Panc1 (cell line): ENCODE measurements around the gene TRIM75. TPM values are rescaled to one million over a fixed set of nuclear protein-coding genes. Genes with fewer than 3 reads are reported as not detected.

Source experiments
- ATAC-seq: fragments of 200-7000 bp; cut with Tn5 transposase; 2 replicates; pipeline ENCODE4 v1.9.1; 2020; ENCODE audit warnings: mild to moderate bottlenecking, moderate library complexity
- BruUV-seq: library from RNA; stranded (reverse); fragments of 400-500 nt; replicated peaks from 2 replicates; lab custom pipeline; 2021; lab: Mats Ljungman, UMichigan
- CTCF ChIA-PET: fragments of 300-600 bp; sonication (Branson Sonifier 250); formaldehyde crosslinking; loops from one replicate; lab custom pipeline; 2022; ENCODE audit warnings: antibody characterized with exemption; lab: Charles Lee
- POLR2A ChIA-PET: fragments of 300-600 bp; sonication (Branson Sonifier 250); formaldehyde crosslinking; loops from one replicate; lab custom pipeline; 2022; ENCODE audit warnings: antibody characterized with exemption; lab: Charles Lee
- DNase-seq: peaks from one replicate; pipeline ENCODE4 v3.0.0-alpha.2; 2010; ENCODE audit warnings: low read depth, low spot score
- H3K27ac ChIP-seq: 2 replicates; pipeline ENCODE4 v1.5.1; 2011; ENCODE audit warnings: mild to moderate bottlenecking, low read length, inconsistent platforms
- H3K27me3 ChIP-seq: fragments of 200-500 bp; sonication (Bioruptor generic); 2 replicates; pipeline ENCODE4 v1.6.0; 2014; ENCODE audit warnings: low read length, inconsistent platforms; ENCODE audit not compliant: control insufficient read depth, insufficient read depth
- H3K36me3 ChIP-seq: fragments of 200-500 bp; sonication (Bioruptor generic); 2 replicates; pipeline ENCODE4 v1.5.1; 2014; ENCODE audit warnings: inconsistent platforms, mild to moderate bottlenecking, low read length, moderate library complexity; ENCODE audit not compliant: control insufficient read depth, insufficient read depth
- H3K4me1 ChIP-seq: 2 replicates; pipeline ENCODE4 v1.5.1; 2011; ENCODE audit warnings: inconsistent platforms, mild to moderate bottlenecking, low read length, moderate library complexity; ENCODE audit not compliant: control insufficient read depth, insufficient read depth
- H3K4me3 ChIP-seq, 2 experiments: 2 replicates each; pipeline ENCODE4 v1.5.1; 2011 to 2012; ENCODE audit warnings: low read depth in 2 of 2, low read length in 2 of 2, mild to moderate bottlenecking in 2 of 2, inconsistent platforms in 1 of 2, moderate library complexity in 1 of 2
- H3K9me3 ChIP-seq: fragments of 200-500 bp; sonication (Bioruptor generic); 2 replicates; pipeline ENCODE4 v1.5.1; 2014; ENCODE audit warnings: low read depth, mild to moderate bottlenecking, inconsistent platforms, low read length, moderate library complexity; ENCODE audit not compliant: control insufficient read depth, insufficient read depth
- POLR2AphosphoS5 ChIP-seq: IDR thresholded peaks from 2 replicates; pipeline ENCODE4 v1.6.1; 2012; ENCODE audit warnings: mild to moderate bottlenecking, low read depth, low read length, moderate library complexity
- SIN3A ChIP-seq: IDR thresholded peaks from 2 replicates; pipeline ENCODE4 v1.6.1; 2012; ENCODE audit warnings: low read depth, mild to moderate bottlenecking, low read length, moderate library complexity, borderline replicate concordance; ENCODE audit not compliant: insufficient read depth
- TCF7L2 ChIP-seq: IDR thresholded peaks from 2 replicates; pipeline ENCODE4 v1.6.1; 2011; ENCODE audit warnings: mild to moderate bottlenecking, low read depth, low read length, inconsistent platforms
- in situ Hi-C: cut with HindIII; loops from 2 replicates; pipeline ENCODE4 v1.10.0; 2016; ENCODE audit warnings: low sequenced_read_pairs, low pct_unique_long_range_greater_than_20kb
- intact Hi-C: fragments of 100-400 bp; cut with micrococcal nuclease; formaldehyde crosslinking; loops from one replicate; pipeline ENCODE4 v1.10.0; 2022; ENCODE audit not compliant: unreplicated experiment
- total RNA-seq: library from RNA; stranded (reverse); gene quantifications from one replicate; pipeline ENCODE4 v1.2.1, GENCODE V29; 2021; ENCODE audit not compliant: unreplicated experiment
- TF ChIP-seq, protein P1 (sequence below), 2 experiments: IDR thresholded peaks; 2 replicates each; pipeline ENCODE4 v1.6.1; 2011 to 2012; ENCODE audit warnings: low read depth in 2 of 2, control low read depth in 1 of 2, low read length in 1 of 2, mild to moderate bottlenecking in 1 of 2, moderate library complexity in 1 of 2; ENCODE audit not compliant: insufficient read depth in 1 of 2
- TF ChIP-seq, protein P2 (sequence below): fragments of 450-650 bp; IDR thresholded peaks from 2 replicates; pipeline ENCODE4 v1.5.1; 2017; ENCODE audit warnings: mild to moderate bottlenecking

The TRIM75 gene
- total RNA-seq, 1 experiment from 2014 or later: not detected

DNA sequence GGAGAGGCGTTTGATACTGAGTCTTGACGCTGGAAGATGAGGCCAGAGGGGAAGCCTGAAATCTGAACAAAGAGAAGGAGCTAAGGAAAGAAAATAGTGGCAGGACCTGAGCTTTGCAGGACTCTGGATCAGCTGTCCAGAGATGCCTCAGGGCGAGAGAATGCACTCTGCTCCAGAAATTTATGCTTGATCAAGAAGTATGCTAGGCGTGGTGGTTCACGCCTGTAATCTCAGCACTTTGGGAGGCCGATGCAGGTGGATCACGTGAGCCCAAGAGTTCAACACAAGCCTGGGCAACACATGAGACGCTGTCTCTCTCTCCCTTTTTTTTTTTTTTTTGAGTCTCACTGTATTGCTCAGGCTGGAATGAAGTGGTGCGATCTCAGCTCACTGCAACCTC, 1.9 kb downstream of the TRIM75 start:
- ATAC-seq (no peak), DNase-seq (no peak)
- CTCF ChIA-PET: no interaction called here
- intact Hi-C loops (no loop called here), in situ Hi-C loops (no loop called here)
- Histone ChIP-seq H3K4me3 (no peak overlapping the region), H3K27me3 (no peaks in the 10 kb centered on the region), H3K27ac (no peak overlapping the region), H3K9me3 (no peaks in the 10 kb centered on the region), H3K4me1 (no peaks in the 10 kb centered on the region), H3K36me3 (no peaks in the 10 kb centered on the region)
- POLR2A ChIA-PET: no interaction called here
- BruUV-seq: no TSS peak
- no peak for TF ChIP-seq TCF7L2
- TF ChIP-seq, protein P1, sequence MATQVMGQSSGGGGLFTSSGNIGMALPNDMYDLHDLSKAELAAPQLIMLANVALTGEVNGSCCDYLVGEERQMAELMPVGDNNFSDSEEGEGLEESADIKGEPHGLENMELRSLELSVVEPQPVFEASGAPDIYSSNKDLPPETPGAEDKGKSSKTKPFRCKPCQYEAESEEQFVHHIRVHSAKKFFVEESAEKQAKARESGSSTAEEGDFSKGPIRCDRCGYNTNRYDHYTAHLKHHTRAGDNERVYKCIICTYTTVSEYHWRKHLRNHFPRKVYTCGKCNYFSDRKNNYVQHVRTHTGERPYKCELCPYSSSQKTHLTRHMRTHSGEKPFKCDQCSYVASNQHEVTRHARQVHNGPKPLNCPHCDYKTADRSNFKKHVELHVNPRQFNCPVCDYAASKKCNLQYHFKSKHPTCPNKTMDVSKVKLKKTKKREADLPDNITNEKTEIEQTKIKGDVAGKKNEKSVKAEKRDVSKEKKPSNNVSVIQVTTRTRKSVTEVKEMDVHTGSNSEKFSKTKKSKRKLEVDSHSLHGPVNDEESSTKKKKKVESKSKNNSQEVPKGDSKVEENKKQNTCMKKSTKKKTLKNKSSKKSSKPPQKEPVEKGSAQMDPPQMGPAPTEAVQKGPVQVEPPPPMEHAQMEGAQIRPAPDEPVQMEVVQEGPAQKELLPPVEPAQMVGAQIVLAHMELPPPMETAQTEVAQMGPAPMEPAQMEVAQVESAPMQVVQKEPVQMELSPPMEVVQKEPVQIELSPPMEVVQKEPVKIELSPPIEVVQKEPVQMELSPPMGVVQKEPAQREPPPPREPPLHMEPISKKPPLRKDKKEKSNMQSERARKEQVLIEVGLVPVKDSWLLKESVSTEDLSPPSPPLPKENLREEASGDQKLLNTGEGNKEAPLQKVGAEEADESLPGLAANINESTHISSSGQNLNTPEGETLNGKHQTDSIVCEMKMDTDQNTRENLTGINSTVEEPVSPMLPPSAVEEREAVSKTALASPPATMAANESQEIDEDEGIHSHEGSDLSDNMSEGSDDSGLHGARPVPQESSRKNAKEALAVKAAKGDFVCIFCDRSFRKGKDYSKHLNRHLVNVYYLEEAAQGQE (IDR thresholded peaks at IDR 0.05; ENCODE audit: insufficient read depth in 1 of 2, low read depth in 2 of 2, low read length in 1 of 2): no peak
- TF ChIP-seq, protein P2, sequence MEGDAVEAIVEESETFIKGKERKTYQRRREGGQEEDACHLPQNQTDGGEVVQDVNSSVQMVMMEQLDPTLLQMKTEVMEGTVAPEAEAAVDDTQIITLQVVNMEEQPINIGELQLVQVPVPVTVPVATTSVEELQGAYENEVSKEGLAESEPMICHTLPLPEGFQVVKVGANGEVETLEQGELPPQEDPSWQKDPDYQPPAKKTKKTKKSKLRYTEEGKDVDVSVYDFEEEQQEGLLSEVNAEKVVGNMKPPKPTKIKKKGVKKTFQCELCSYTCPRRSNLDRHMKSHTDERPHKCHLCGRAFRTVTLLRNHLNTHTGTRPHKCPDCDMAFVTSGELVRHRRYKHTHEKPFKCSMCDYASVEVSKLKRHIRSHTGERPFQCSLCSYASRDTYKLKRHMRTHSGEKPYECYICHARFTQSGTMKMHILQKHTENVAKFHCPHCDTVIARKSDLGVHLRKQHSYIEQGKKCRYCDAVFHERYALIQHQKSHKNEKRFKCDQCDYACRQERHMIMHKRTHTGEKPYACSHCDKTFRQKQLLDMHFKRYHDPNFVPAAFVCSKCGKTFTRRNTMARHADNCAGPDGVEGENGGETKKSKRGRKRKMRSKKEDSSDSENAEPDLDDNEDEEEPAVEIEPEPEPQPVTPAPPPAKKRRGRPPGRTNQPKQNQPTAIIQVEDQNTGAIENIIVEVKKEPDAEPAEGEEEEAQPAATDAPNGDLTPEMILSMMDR: no peak
- TF ChIP-seq SIN3A: no peak
- TF ChIP-seq POLR2AphosphoS5: no peak

DNA sequence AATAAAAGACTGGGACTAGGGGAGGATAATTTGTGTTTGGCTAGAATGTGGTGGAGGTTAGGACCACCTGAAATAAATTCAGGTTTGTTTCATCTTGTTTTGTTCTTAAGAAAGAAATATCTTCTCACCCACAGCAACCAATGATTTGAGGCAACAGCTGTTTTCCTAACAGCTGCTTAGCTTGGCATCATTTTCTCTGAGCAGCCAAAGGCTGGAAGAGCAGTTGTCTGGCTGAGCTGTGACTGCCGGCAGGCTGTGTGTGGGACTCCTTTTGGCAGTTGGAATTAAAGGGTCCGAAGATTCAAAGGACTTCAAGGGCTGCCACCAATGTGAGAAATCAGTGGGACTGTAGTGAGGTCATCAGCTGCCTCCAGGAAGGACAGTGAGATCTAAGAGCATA, 5.0 kb downstream of the TRIM75 start:
- in situ Hi-C loops: no loop called here
- H3K4me1 ChIP-seq: no peaks in the 10 kb centered on the region
- DNase-seq (no peak), ATAC-seq (no peak)
- POLR2A ChIA-PET: no interaction called here
- H3K27me3 ChIP-seq: no peaks in the 10 kb centered on the region
- H3K27ac ChIP-seq: no peak overlapping the region
- TF ChIP-seq SIN3A: no peak
- TF ChIP-seq, protein P2: no peak
- no peak for TF ChIP-seq TCF7L2
- TF ChIP-seq, protein P1 (IDR thresholded peaks at IDR 0.05; ENCODE audit: insufficient read depth in 1 of 2, low read depth in 2 of 2, low read length in 1 of 2): no peak
- no peak for TF ChIP-seq POLR2AphosphoS5
- CTCF ChIA-PET: no interaction called here
- H3K4me3 ChIP-seq: no peak overlapping the region
- intact Hi-C loops: no loop called here
- BruUV-seq: no TSS peak
- no peaks in the 10 kb centered on the region for H3K36me3 ChIP-seq
- no peaks in the 10 kb centered on the region for H3K9me3 ChIP-seq
